A549 treated with AZD2906 at 1 μM for 4 hours (cell line): ENCODE measurements around the gene ZBTB17. TPM values are rescaled to one million over a fixed set of nuclear protein-coding genes. Genes with fewer than 3 reads are reported as not detected.

ENCODE experiments used
- total RNA-seq: library from RNA; stranded (reverse); fragments of 200-300 nt; extraction: Qiagen RNA extraction; gene quantifications from 5 replicates; pipeline ENCODE4 v1.2.3, GENCODE V29; 2022

ZBTB17 gene
- 9.3 to 13.9 TPM (median 12.8 TPM) in 5 replicates for total RNA-seq

DNA sequence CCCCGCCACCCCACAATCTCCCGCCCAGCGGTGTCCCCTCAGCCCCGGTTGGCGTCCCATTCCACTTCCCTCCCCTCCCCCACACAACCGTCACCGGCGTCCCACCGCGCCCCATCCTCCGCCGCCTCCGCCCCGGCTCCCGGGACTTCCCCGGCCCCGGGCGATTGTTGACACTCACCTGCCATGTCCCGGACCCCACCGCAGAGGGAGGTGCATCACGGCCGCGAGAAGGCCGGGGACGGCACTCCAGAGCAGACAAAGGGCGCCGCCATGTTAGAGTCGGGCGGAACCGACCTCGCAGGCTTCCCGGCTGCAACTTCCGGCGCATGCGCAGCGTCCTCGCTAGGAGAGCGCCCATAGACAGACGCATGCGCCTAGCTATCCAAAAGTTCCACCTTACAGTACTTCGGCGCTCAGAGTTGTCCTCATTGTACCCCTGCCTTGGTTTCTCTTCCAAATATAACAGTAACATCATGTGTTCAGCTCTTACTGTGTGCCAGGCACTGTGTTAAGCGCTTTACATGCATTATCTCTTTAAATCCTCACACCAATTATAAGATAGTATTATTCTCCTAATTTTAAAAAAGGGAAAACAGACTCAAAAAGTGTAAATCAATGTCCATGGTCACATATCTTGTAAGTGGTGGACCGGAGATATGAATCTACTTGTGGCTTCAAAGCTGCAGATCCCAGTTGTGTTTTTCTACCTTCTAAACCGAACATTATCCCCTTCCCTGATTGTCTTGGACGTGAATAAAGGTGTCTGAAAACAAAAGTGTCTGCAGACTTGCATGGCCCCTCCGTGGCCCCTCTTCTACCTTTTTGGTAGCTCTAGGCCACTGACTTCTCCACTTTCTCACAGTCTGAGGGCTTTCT lies at the start of gene ZBTB17:
Gene ZBTB17, minus strand, starts transcription at position 297 of the 876 bp plus-strand sequence. CDS start 27,606 bp downstream, outside the sequence.

DNA sequence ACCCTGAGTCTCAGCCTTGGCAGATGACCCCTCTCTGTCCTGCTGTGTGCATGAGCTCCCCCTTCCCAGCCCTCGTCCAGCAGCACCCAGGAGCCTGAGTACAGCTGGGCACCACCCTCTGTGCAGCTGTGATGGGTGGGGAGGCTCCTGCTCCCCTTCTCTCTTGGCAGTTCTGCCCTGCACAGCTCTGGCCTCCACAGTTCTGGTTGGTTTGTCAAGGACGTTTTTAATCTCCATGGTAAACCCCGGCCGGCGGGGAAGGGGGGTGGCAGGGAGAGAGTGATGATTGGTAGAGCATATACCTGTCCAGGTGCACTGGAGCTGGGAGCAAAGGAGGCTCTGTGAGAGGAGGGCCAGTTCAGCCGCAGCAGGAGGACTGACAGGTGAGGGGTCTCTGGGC lies 45.8 kb upstream of the ZBTB17 start, which contains the start of gene CLCNKA:
Gene CLCNKA, plus strand, starts transcription at position 356 of the 400 bp plus-strand sequence. CDS start 584 bp downstream, outside the sequence.

DNA sequence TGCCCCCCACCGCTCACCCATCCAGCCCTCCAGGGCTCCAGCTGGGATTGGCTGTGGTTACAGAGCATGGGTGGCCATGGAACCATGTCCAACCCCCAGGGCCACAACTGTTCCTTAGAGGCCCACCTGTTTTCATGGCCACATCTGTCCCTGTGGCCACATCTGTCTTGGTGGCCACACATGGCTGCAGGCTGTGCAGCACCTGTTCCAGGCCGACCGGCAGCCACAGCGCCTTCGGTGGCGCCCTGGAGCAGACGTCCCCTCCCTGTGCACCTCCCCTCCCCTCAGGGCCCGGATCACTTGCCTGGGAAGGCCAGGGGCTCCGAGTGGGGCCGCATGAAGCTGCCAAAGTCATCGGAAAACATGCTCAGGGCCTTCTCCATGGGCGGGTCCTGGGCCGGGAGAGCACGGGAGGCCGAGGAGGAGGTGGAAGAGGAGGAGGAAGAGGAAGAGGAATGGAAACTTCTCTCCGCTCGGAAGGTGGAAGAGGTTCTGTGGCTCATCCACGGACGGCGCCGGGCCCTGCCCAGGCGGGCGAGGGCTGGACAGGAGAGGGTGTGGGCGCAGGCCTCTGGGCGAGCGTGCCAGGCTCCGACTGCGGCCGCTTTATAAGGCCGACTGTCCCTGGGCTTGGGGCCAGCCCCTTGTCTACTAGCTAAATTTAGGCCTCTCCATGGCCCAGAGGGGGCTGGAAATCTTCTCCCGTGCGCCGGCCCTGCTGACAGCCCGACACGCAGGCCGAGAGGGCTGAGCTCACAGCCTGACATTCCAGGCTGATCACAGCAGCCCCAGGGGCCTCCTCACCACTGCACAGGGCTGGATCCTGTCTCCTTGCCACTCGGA lies 41.8 kb upstream of the ZBTB17 start, which contains the start of gene HSPB7:
Gene HSPB7, minus strand, starts transcription at position 583 of the 843 bp plus-strand sequence. Its CDS starts 80 bp downstream, at position 503.

Other genes starting within 250 kb of the ZBTB17 start
- 0.08 to 0.43 TPM (median 0.18 TPM) in 5 replicates for gene SLC25A34, start 239.8 kb downstream of the ZBTB17 start, total RNA-seq
- not detected in 5 replicates for gene TMEM82, start 233.6 kb downstream of the ZBTB17 start, total RNA-seq
- 19.2 to 31.4 TPM (median 27.5 TPM) in 5 replicates for gene FBLIM1, start 217.3 kb downstream of the ZBTB17 start, total RNA-seq
- gene UQCRHL, start 168.5 kb downstream of the ZBTB17 start, total RNA-seq: 5.5 to 7.6 TPM (median 6.6 TPM) in 5 replicates
- 33.9 to 39.3 TPM (median 36.0 TPM) in 5 replicates for gene SPEN, start 128.4 kb downstream of the ZBTB17 start, total RNA-seq
- gene SRARP, start 28.1 kb upstream of the ZBTB17 start, total RNA-seq: 0.02 to 0.03 TPM in 2 of 5 replicates, not detected in the others
- gene HSPB7, start 41.9 kb upstream of the ZBTB17 start, total RNA-seq: 0.07 to 0.11 TPM (median 0.10 TPM) in 3 of 5 replicates, not detected in the others
- 0.03 to 0.09 TPM (median 0.06 TPM) in 5 replicates for gene CLCNKA, start 45.9 kb upstream of the ZBTB17 start, total RNA-seq
- 0.07 to 0.13 TPM (median 0.10 TPM) in 4 of 5 replicates, not detected in the other for gene CLCNKB, start 67.7 kb upstream of the ZBTB17 start, total RNA-seq
- gene FAM131C, start 97.5 kb upstream of the ZBTB17 start, total RNA-seq: 13.5 to 21.3 TPM (median 19.9 TPM) in 5 replicates
- 98.2 to 125 TPM (median 118 TPM) in 5 replicates for gene EPHA2, start 180.0 kb upstream of the ZBTB17 start, total RNA-seq
- 5.1 to 6.6 TPM (median 5.7 TPM) in 5 replicates for gene ARHGEF19, start 236.6 kb upstream of the ZBTB17 start, total RNA-seq